GM19463 (cell line): ENCODE data around the gene DTNBP1.

Source experiments
- ATAC-seq: cut with Tn5 transposase; IDR thresholded peaks from one replicate; pipeline ENCODE4 v1.9.1; 2021; ENCODE audit warnings: mild to moderate bottlenecking, moderate library complexity; ENCODE audit not compliant: unreplicated experiment

Gene DTNBP1

DNA sequence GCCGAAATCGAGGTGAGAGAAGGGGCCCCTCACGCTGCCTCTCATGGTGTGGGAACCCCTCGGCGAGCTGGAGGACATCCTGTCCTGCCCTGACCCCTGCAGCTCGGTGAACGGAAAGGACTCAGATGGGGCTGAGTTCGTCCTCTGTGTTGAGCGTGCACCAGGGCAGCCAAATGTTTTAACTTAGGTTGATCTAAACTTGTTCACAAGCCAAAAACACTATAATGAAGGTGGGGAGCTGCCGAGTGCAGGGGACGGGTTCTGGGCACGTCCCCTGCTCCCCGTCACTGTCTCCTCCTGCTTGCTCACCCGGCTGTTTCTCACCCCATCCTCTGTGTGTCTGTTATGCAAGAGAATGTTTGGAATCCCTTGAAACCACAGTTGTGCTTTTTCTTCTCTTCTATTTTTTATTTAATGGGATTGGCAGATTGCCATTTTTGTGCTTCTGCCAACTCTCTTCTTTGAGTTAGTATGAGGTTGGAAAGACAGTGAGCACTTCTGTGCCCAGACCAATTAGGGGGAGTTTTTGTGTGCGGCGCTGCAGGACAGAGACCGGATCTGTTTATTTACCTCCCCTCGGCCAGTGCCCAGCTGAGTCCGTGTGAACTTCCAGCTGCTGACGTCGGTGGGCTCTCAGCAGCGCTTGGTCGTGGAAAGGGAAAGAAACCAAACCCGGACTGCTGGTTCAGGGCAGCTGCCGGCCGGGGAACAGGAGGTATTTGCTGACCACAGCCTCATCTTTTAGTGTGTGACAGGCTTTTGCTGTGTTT is 158.1 kb downstream of the DTNBP1 start:
- ATAC-seq = no peak

DNA sequence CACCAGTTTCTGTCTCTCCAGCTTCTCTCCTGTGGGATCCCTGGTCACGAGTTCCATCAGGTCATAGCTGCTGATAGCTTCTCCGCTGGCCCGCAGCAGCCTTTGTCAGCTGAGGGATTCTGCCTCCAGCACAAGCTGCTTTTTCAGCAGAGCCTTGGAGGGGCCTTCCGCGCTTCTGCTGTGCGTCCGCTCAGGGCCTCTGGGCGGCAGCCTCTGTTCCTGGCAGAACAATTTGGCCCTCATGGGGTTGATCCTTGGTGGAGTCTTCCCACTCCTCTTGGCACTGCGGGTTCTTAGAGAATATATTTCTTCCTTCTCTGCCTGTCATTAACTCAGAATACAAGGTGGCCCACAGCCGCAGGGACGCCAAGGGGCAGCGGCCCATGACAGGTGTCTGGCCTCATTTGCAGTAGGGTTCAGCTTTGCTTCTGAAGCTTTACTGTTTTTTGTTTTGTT is 158.8 kb downstream of the DTNBP1 start:
- ATAC-seq = no peak

DNA sequence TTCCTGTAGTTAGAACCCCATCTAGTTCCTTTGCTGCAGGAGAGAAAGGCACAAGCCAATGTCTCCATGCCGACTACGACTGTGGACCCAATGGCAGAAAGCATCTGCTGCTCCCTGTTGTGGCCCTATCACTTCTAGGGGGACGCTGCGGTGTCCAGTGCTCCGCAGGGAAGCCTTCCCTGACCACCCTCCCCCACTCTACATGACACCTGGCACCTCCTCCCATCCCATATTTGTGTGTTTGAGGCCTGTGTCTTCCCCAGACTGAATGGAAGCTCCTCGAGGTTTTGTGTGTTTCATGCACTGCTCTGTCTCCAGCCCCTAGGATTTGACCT is 159.5 kb downstream of the DTNBP1 start:
- ATAC-seq = no peak

DNA sequence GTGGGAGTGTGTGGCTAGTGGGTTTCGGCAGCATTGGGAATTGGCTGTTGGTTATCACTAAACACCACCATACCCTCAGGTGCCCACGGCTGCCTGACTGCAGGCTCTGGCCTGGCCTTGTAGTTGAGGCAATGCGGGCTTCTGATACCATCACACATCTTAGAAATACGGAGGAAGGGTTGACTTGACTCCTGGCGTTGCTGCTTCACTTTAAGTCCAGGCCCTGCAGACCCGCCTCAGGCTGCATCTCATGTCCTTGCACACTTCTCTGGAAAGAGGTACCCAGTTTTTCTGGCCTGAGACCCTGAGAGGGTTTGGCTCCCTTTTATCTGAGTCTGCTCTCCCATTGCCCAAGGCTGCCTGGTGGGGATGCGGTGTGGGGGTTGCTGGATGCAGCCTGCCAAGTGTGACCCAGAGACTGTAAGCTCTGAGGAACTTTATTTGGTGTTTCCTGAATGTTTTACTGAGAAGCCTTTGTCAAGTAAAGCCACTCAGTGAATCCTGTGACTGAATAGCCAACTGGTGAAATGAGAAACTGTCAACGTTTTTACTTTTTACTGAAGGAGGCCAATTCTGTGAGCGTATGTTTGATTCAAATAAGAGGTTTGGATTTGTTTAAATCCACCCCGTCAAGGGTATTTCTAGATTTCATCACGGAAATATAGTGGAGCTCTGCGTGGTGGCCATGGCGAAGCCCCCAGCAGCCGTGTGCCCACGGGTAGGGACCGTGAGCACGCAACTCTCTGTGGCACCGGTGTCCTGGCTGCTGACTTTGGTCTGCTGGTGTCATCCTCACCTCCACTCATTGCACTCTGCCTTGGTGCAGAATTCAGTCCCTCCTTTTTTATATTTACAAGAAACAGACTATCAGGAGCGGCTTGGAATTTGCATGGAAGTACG is 160.1 kb downstream of the DTNBP1 start:
- no peak for ATAC-seq

DNA sequence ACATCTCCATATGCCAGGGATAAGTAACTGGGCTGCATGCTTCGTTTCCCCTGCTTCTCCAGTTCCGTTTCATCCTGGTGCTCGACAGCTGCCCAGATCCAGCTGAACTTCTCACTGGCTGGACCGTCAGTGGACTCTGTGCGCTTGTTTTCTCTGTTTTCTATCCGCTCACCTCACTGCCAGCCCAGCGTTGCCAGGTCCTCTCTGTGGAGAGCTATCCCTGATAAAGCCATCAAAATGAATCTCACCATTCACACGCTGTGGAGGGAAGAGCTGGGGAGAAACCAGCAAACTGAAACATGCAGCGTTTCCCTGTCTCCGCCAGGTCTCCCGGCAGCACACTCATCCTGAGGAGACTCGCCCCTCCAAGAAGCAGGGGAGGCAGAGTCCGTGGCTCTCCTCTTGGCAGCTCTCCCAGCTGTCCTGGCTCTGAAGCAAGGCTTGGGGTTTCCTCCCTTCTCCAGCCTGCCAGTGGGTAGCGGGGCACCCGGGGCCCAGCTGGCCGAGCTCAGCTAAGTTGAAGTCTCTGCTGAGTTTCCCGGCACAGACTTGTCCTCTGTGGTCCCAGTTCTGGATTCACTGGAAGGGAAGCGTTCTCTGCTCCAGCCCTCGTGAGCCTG is 160.9 kb downstream of the DTNBP1 start:
- no peak for ATAC-seq

DNA sequence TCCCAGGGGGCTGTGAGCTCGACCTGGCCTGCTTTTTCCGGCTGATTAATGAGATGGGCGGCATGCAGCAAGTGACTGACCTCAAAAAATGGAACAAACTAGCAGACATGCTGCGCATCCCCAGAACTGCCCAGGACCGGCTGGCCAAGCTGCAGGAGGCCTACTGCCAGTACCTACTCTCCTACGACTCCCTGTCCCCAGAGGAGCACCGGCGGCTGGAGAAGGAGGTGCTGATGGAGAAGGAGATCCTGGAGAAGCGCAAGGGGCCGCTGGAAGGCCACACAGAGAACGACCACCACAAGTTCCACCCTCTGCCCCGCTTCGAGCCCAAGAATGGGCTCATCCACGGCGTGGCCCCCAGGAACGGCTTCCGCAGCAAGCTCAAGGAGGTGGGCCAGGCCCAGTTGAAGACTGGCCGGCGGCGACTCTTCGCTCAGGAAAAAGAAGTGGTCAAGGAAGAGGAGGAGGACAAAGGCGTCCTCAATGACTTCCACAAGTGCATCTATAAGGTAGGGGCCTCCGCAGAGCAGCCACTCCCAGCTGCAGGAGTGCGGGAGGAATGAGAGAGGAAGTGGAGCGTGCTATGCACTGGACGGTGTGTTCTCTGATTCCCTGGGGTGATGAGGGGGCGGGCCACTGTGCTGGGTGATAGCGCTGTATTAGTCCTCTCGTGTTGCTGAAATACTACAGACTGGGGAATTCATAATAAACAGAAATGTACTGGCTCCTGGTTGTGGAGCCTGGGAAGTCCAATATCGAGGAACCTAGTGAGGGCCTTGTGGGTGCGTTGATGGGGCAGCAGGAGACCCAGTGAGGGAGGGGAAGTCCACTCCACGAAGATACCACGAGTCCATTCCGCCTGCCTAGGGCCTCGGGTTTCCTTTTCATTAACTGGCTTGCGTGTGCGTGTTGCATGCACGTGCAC is 161.7 kb downstream of the DTNBP1 start:
- ATAC-seq = no peak

DNA sequence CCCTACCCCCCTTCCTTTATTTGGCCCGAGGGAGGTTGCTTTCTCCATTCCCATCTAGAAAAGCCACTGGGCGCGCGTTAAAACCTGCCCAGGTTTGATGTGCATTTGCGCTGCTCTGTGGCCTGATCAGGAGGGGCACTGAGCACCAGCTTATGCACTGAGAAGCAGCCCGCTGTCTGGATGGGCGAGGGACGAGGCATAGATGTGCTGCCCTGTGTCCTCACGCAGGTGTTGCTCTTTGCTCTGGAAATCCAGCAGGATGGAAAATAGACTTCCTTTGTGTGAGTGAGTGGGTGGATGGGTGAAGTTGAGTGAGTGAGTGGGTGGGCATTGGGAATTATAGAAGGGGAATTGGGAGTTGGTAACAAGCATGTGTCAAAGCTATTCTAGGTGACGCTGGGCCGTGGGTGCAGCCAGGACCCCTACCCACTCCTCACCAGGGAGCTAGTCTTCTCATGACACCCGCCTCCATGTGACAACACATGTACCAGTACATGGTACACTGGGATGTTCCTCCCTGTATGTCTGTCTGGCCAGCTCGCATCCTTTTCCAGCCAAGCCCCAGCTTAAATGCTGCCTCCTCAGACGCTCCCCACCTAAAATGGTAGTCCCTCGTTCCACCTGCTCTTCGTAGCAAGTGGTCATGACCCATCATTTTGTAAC is 162.6 kb downstream of the DTNBP1 start:
- no peak for ATAC-seq

DNA sequence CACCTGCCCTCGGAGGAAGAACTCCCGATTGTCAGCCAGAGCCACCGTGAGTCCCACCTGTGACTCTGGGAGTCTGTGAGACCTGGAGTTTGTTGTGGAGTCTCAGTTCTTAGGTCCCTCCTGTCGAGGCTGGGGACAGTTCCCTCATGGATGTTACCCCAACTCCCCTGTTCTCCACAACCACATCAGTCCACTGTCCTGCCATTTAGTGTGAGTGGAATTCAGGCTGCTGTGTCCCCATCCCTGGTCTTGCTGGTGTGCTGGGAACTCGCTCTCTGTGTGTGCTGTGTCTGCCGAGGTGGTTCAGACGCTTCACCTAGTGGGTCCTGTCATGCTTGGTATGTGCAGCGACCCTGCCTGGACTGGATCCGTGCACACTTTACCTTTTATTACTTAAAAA is 163.2 kb downstream of the DTNBP1 start:
- no peak for ATAC-seq

DNA sequence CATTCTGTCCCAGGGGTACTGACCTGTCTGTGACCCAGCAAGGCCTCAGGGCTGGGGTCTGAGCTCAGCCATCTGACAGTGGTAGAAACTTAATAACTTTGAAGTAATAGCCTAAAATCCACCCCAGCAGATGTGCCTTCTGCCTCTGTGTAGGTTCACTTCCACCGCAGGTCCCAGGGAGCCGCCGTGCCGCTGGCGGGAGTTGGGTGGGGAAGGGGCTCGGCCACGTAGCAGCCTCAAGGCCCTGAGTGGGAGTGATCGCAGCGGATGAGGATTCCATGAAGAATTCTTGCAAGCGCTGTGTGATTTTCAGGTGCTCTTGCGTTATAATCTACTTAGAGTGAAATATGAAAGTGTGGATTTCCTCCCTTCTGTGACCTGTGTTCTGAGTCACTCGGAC is 163.7 kb downstream of the DTNBP1 start:
- no peak for ATAC-seq

DNA sequence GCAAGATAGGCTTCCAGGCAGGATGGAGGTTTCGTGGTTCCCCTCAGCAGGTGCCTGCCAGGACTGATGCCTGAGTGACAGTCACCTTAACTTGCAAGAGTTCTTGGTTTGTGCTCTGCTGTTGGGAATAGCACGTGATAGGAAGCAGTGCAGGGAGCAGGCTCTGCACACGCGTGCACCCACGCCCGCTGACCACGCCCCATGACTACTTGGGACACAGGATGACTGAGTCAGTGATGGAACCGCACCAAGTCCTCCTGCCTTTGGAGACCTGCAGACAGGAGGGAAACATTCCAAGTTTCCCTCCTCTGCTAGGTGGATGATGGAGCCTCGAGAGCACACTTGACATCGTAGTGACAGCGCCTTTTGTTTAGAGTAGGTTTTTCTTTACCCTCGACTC is 164.2 kb downstream of the DTNBP1 start:
- ATAC-seq = no peak

DNA sequence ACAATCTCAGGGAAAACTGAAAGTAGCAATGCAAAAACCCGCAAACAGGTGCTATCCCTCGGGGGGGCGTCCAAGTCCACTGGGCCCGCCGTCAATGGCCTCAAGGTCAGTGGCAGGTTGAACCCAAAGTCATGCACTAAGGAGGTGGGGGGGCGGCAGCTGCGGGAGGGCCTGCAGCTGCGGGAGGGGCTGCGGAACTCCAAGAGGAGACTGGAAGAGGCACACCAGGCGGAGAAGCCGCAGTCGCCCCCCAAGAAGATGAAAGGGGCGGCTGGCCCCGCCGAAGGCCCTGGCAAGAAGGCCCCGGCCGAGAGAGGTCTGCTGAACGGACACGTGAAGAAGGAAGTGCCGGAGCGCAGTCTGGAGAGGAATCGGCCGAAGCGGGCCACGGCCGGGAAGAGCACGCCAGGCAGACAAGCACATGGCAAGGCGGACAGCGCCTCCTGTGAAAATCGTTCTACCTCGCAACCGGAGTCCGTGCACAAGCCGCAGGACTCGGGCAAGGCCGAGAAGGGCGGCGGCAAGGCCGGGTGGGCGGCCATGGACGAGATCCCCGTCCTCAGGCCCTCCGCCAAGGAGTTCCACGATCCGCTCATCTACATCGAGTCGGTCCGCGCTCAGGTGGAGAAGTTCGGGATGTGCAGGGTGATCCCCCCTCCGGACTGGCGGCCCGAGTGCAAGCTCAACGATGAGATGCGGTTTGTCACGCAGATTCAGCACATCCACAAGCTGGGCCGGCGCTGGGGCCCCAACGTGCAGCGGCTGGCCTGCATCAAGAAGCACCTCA is 166.3 kb downstream of the DTNBP1 start:
- no peak for ATAC-seq

DNA sequence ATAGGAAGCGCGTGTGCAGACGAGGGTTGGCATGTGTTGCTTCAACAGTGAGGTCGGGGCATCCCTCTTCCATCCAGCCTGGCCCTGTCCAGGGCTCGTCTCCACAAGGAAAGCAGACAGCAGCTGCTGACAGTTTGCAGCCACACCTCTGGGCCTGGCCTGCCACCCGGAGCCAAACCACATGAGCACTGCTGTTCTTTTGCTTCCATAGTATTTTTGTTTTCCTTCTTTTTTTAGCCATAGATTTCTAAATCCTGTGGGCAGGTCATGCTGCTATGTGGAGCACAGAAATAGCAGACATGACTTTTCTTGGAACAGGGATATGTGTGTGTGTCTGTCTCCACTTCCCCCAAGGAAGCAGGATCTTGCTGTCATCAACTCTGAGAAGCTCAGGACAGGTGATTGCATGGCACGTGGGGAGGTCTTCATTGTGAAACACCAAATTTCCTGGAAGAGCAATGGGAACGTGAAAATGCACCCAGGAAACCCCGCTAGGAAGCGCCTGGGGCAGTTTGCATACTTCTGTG is 167.4 kb downstream of the DTNBP1 start:
- no peak for ATAC-seq

DNA sequence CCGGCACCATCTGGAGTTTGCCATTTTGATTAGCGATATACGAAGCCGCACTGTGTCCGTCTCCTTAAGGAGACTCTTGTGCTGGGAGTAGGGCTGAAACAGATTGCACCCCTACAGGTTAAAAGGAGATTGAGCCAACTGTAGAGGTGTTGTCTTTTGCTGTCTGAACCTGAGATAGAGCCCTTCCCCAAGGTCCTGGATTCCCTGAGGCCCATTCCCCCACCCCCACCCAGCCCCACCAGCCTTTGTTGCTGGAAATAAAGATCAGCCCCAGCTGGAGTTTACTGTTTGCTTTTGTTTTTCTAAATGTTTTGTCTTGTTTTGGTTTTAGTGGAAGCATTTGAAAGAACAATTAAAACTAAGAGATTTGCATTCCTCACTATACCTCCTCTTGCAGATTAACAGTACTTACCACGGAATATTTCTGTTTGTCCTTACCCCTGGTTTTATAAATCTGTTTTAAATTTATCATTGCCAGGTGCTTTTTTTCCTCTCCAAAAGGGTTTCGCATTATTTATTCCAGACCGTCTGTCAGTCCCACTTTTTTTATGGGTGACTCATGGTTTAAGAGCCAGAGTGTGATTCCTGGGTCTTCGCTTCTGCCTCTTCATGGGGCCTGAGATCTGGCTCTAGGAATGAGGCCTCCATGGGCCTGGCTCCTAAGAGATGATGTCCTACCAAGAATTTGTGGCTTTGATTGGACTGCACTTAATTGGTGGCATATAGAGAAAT is 169.2 kb downstream of the DTNBP1 start:
- ATAC-seq = no peak

DNA sequence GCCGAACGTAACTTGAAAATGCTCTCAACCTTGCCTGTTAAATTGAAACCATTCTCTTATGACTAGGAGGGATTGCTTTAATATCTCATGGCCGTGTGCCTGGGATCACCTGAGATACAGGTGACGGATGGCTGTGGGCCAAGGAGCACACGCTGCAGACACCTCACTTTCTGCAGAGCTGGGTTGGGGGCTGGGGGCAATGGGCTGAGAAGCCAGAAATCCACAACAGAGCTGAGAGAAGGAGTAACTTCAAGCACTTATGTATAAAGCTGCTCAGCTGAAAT is 170.9 kb downstream of the DTNBP1 start:
- ATAC-seq = no peak

DNA sequence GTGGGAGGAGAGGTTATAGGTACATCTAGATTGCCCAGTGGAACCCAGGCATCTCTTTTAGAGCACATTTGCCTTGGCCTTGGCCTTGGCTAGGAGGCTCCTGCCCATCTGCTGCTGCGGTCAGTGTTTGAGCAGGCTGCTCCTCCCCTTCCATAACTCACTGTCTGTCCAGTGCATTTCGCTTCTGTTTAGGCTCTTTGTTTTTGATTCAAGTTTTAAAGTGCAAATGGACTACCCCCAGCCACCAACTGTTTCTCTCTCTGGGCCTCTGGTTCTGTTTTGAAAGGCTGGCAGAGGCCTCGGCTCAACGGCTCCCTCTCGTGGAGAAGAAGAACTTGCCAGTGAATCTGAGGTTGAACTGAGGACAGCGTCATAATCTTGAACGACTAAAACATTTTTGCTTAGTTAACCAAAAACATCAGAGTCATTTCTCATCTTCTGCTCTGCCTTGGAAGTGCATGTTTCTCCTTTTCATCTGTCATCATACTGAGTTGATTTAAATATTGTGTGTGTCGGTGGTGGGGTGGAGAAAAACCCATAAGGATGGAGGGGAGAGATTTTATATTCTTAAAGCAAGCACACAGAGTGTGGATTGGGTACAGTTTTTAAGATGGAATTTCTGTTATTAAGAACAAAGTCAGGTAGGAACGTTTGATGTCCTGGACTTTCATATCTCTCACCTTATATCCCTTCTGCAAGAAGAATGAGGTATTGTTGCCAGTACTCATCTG is 171.4 kb downstream of the DTNBP1 start:
- no peak for ATAC-seq

DNA sequence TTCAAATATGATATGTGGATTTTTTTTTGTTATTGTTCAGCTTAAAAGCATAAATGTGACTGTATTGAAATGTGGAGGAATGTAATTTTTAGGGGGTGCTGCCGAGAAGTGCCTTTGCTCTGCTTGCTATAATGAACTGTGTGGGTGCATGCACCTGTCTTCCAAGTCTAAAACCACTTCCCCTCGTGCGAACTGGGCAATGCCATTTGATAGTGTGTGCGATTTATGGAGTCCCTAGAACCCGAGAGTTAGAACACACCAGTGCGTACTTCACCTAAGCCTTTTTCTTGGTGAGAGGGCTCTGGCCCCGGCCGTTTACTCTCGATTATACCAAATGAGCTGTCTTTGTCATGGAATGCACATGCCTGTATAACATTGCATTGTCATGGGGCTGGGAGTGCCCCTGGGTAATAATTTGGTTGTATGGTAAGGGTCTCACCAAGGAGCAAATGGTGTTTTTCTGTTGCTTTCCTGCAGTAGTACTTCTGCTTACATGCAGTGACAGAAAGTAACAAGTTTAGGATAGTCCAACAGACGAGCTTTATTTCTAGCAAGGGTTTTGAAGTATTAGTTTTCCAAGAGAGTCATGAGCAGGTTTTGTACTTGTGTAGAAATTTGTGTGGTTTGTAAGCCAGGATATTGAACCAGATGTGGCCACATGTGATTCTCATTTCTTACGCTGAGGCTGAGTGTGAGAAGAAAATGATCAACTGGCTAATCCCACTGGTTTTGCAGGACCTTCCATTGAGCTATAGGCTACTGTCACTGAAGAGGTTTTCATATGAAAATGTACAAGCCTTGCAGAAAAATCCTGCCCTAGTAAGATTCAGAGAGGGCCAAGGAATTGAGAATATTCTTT is 172.4 kb downstream of the DTNBP1 start:
- no peak for ATAC-seq
